Spleen (tissue), 11 donors: ENCODE measurements around the gene EDC3. TPM values are rescaled to one million over a fixed set of nuclear protein-coding genes. Genes with fewer than 3 reads are reported as not detected.

Experiments used
- DNase-seq: peaks from one replicate; pipeline ENCODE4 v3.0.0-alpha.2; 2020
- H3K27ac ChIP-seq, 8 donors: fragments of 200-600 bp; sonication (generic) in 7 of 8; 1 replicate in 4 of 8; 2 replicates in 4 of 8; pipeline versions ENCODE4 v1.5.0 to v1.8.0; 2016 to 2021; ENCODE audit warnings: inconsistent platforms in 4 of 8, mild to moderate bottlenecking in 4 of 8, moderate library complexity in 1 of 8
- H3K27me3 ChIP-seq, 7 donors: fragments of 200-600 bp; sonication (generic) in 6 of 7; replicated peaks in 1 of 7; 1 replicate in 4 of 7; 2 replicates in 3 of 7; pipeline versions ENCODE4 v1.5.0 to v1.8.0; 2016 to 2021; ENCODE audit warnings: inconsistent platforms in 3 of 7, mild to moderate bottlenecking in 1 of 7
- H3K36me3 ChIP-seq, 6 donors: fragments of 200-600 bp; sonication (generic) in 5 of 6; 1 replicate in 4 of 6; 2 replicates in 2 of 6; pipeline versions ENCODE4 v1.5.0 to v1.8.0; 2016 to 2021; ENCODE audit warnings: inconsistent platforms in 2 of 6
- H3K4me1 ChIP-seq, 6 donors: fragments of 200-600 bp; sonication (generic) in 5 of 6; 1 replicate in 3 of 6; 2 replicates in 3 of 6; pipeline versions ENCODE4 v1.5.0 to v1.8.0; 2016 to 2021; ENCODE audit warnings: inconsistent platforms in 3 of 6
- H3K4me3 ChIP-seq, 8 donors: fragments of 200-600 bp; sonication (generic) in 7 of 8; 1 replicate in 4 of 8; 2 replicates in 4 of 8; pipeline versions ENCODE4 v1.5.0 to v1.8.0; 2016 to 2021; ENCODE audit warnings: inconsistent platforms in 4 of 8, mild to moderate bottlenecking in 4 of 8, moderate library complexity in 2 of 8
- H3K9me3 ChIP-seq, 8 donors: fragments of 200-600 bp; sonication (generic) in 7 of 8; 1 replicate in 4 of 8; 2 replicates in 4 of 8; pipeline versions ENCODE4 v1.5.0 to v1.8.0; 2016 to 2021; ENCODE audit warnings: inconsistent platforms in 4 of 8
- POLR2A ChIP-seq, 3 donors: fragments of 450-650 bp; IDR thresholded peaks; one replicate each; pipeline ENCODE4 v1.5.1; 2017; ENCODE audit warnings: antibody characterized with exemption in 3 of 3, mild to moderate bottlenecking in 1 of 3
- POLR2AphosphoS5 ChIP-seq, 3 donors: sonication (generic); formaldehyde crosslinking; IDR thresholded peaks; one replicate each; pipeline ENCODE4 v1.5.1; 2017; ENCODE audit warnings: antibody characterized with exemption in 3 of 3
- WGBS, 5 donors: extraction: QIAGEN DNeasy Blood & Tissue Kit in 3 of 5; methylation state at CpG; one replicate each; pipeline versions ENCODE4 v1.1.5 to v1.1.7; 2013 to 2018; 5-methylcytosine and 5-hydroxymethylcytosine counted together
- intact Hi-C: fragments of 100-400 bp; cut with DNase I; formaldehyde crosslinking; loops from one replicate; pipeline ENCODE4 v1.15.0; 2023; ENCODE audit warnings: low total_unique reads
- polyA plus RNA-seq, 3 donors: library from polyadenylated mRNA; stranded (reverse); fragments of 200-250 nt; gene quantifications; one replicate each; pipeline ENCODE4 v1.2.1, GENCODE V29; 2013
- total RNA-seq, 7 donors: library from RNA; depleted of rRNA in 3 of 7; stranded (reverse); fragments of >200 nt in 3 of 7; fragmentation: NEBNext Ultra II Directional in 4 of 7; extraction: Animal tissue kit (Norgen Biotek cat#: 25700) in 4 of 7; gene quantifications; one replicate each; pipeline versions ENCODE4 v1.1.0 to v1.2.1, GENCODE V29; 2016 to 2021
- TF ChIP-seq, protein P1 (sequence below), 11 experiments: fragments of 200-600 bp in 7 of 11; fragments of 450-650 bp in 4 of 11; sonication (generic) in 4 of 11; IDR thresholded peaks in 8 of 11; conservative IDR thresholded peaks in 3 of 11; 1 replicate in 7 of 11; 2 replicates in 4 of 11; pipeline versions ENCODE4 v1.4.0 to v1.8.0; 2016 to 2021; ENCODE audit warnings: antibody characterized with exemption in 11 of 11, inconsistent platforms in 4 of 11, mild to moderate bottlenecking in 1 of 11
- donor health status: healthy with polysubstance abuse.
- donor health status: DM: no; HTN: no; CAD: no; lungs with moderate emphysema.
- donor health status: DM: no; HTN: no; CAD: no.
- donor health status: Bipolar disorder and iron deficiency.
- donor health status: healthy.
- donor health status: DM: no; HTN: no; CAD: no.
- donor health status: DM: yes; HTN: yes; CAD: no.

The EDC3 gene
- total and polyA plus RNA-seq, 10 donors: 8.3 to 32.5 (median 17.9) TPM

GRCh38 chr15:74635228-74635627, 60.6 kb downstream of the EDC3 start:
- Histone ChIP-seq H3K4me3 (no peak overlapping the region), H3K4me1 (peaks cover 0 to 34% (median 8%) of the 10 kb centered on the region in 6 donors), H3K9me3 (no peaks in the 10 kb centered on the region), H3K27ac (no peak overlapping the region), H3K27me3 (no peaks in the 10 kb centered on the region), H3K36me3 (peaks cover 0 to 100% (median 79%) of the 10 kb centered on the region in 6 donors)
- TF ChIP-seq, protein P1, sequence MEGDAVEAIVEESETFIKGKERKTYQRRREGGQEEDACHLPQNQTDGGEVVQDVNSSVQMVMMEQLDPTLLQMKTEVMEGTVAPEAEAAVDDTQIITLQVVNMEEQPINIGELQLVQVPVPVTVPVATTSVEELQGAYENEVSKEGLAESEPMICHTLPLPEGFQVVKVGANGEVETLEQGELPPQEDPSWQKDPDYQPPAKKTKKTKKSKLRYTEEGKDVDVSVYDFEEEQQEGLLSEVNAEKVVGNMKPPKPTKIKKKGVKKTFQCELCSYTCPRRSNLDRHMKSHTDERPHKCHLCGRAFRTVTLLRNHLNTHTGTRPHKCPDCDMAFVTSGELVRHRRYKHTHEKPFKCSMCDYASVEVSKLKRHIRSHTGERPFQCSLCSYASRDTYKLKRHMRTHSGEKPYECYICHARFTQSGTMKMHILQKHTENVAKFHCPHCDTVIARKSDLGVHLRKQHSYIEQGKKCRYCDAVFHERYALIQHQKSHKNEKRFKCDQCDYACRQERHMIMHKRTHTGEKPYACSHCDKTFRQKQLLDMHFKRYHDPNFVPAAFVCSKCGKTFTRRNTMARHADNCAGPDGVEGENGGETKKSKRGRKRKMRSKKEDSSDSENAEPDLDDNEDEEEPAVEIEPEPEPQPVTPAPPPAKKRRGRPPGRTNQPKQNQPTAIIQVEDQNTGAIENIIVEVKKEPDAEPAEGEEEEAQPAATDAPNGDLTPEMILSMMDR (IDR thresholded peaks at IDR 0.05 in 8 of 11, conservative IDR thresholded peaks at IDR 0.05 in 3 of 11): peak; percentile 79 to 96 (median 91)
- TF ChIP-seq POLR2AphosphoS5 (IDR thresholded peaks at IDR 0.05): peak in 1 of 3 donors; percentile 66
- TF ChIP-seq POLR2A (IDR thresholded peaks at IDR 0.05): no peak
- intact Hi-C loops: loop anchor here (2.0 to 5.0 kb wide), 2 partner anchors 134 to 317 kb away; no protein-coding TSS in a partner anchor
- 22 to 26% (median 24%) methylated on average over 5 of the region's 5 CpGs for WGBS, 5 donors
- DNase-seq: peak; percentile 90

- no peak overlapping the region for H3K27ac ChIP-seq
- H3K27me3 ChIP-seq: no peaks in the 10 kb centered on the region
- H3K4me1 ChIP-seq: peaks cover 0 to 42% (median 16%) of the 10 kb centered on the region in 6 donors
- peaks cover 0 to 100% (median 80%) of the 10 kb centered on the region in 6 donors for H3K36me3 ChIP-seq
- intact Hi-C loops: loop anchor here (2.0 to 5.0 kb wide), 2 partner anchors 135 to 261 kb away; no protein-coding TSS in a partner anchor
- H3K4me3 ChIP-seq: no peak overlapping the region
- TF ChIP-seq POLR2AphosphoS5 (IDR thresholded peaks at IDR 0.05) (no peak), POLR2A (IDR thresholded peaks at IDR 0.05) (no peak)
- TF ChIP-seq, protein P1 (IDR thresholded peaks at IDR 0.05 in 8 of 11, conservative IDR thresholded peaks at IDR 0.05 in 3 of 11): no peak
- no peaks in the 10 kb centered on the region for H3K9me3 ChIP-seq
- WGBS, 5 donors: 68 to 81% (median 73%) methylated on average over 1 to 2 of the region's 2 CpGs
- no peak for DNase-seq
Measured at GRCh38 chr15:74633781-74634180, 62.0 kb downstream of the EDC3 start.

DNA sequence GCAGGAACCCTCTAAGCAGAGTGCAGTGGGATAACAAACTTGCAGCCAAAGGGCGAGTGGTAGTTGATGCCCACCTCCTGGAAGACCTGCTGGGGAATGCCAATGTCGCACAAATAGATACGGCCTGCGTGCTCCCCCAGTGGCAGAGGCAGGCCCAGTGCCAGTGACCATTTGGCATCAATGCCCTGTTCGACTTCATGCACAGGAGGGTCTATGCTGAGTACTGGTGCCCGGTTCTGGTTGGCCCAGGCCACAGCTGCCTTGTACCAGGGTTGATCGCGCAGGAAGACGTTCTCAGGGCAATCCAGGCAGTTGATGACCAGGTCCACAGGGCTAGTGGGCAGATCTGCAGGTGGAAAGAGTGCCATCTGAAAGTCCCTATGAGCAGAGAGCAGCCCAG, 63.2 kb downstream of the EDC3 start:
- Histone ChIP-seq H3K9me3 (no peaks in the 10 kb centered on the region), H3K27ac (no peak overlapping the region), H3K27me3 (no peaks in the 10 kb centered on the region), H3K36me3 (peaks cover 0 to 100% (median 87%) of the 10 kb centered on the region in 6 donors), H3K4me3 (no peak overlapping the region), H3K4me1 (peaks cover 3 to 54% (median 27%) of the 10 kb centered on the region in 6 donors)
- intact Hi-C loops: loop anchor here (5.0 kb wide), 1 partner anchor 260 kb away; no protein-coding TSS in a partner anchor
- DNase-seq: no peak
- 86 to 97% (median 94%) methylated on average over 8 to 9 of the region's 9 CpGs for WGBS, 5 donors
- TF ChIP-seq POLR2AphosphoS5 (IDR thresholded peaks at IDR 0.05) (no peak), POLR2A (IDR thresholded peaks at IDR 0.05) (no peak)
- TF ChIP-seq, protein P1 (IDR thresholded peaks at IDR 0.05 in 8 of 11, conservative IDR thresholded peaks at IDR 0.05 in 3 of 11): no peak

- DNase-seq: peak; percentile 90
- H3K4me1 ChIP-seq: peaks cover 6 to 59% (median 33%) of the 10 kb centered on the region in 6 donors
- TF ChIP-seq POLR2A (IDR thresholded peaks at IDR 0.05): no peak
- TF ChIP-seq, protein P1 (IDR thresholded peaks at IDR 0.05 in 8 of 11, conservative IDR thresholded peaks at IDR 0.05 in 3 of 11): peak; percentile 74 to 91 (median 83)
- TF ChIP-seq POLR2AphosphoS5 (IDR thresholded peaks at IDR 0.05): peak in 2 of 3 donors; percentile 21 to 23
- H3K9me3 ChIP-seq: no peaks in the 10 kb centered on the region
- 67 to 76% (median 71%) methylated on average over 8 of the region's 8 CpGs for WGBS, 5 donors
- H3K36me3 ChIP-seq: peaks cover 0 to 100% (median 87%) of the 10 kb centered on the region in 6 donors
- H3K27ac ChIP-seq: peak overlapping the region in 1 of 8 donors; percentile 81
- intact Hi-C loops: loop anchor here (5.0 kb wide), 1 partner anchor 260 kb away; no protein-coding TSS in a partner anchor
- H3K27me3 ChIP-seq: no peaks in the 10 kb centered on the region
- H3K4me3 ChIP-seq: no peak overlapping the region
Measured at GRCh38 chr15:74631935-74632560, 63.8 kb downstream of the EDC3 start.
